SH-SY5Y (cell line): ENCODE measurements around the gene PARM1.

ENCODE experiments used
- GATA2 ChIP-seq: IDR thresholded peaks from 2 replicates; pipeline ENCODE4 v1.6.1; 2011; ENCODE audit warnings: mild to moderate bottlenecking, low read depth, low read length
- GATA3 ChIP-seq: IDR thresholded peaks from 2 replicates; pipeline ENCODE4 v1.6.1; 2011; ENCODE audit warnings: low read depth, mild to moderate bottlenecking, low read length, moderate library complexity

DNA sequence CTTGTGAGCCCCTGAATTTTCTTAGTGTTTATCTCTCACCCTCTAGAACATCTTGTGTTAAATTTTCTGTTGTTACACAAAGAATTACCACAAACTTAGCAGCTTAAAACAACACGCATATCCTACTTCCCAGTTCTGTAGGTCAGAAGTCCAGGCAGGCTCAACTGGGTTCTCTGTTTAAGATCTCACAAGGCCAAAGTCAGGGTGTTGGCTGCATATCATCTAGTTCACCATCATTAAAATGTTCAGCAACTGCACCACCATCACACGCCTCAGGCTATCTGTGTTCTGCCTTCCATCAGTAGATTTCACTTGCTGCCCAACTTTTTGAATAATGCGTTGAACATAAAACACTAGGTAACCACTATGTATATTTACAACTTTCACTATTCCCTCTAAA, 130.5 kb downstream of the PARM1 start:
- TF ChIP-seq GATA2: no peak
- TF ChIP-seq GATA3: no peak
